GM12892 (cell line): ENCODE results near the gene TSPAN16.

Experiments used
- DNase-seq: peaks from one replicate; pipeline ENCODE4 v3.0.0; 2011; ENCODE audit not compliant: insufficient read length
- FAIRE-seq: peaks from 2 replicates; lab custom pipeline; 2011; peaks lifted over from hg19 to GRCh38; lab: Jason Lieb, UNC
- POLR2A ChIP-seq: IDR thresholded peaks from 2 replicates; pipeline ENCODE4 v1.6.1; 2011; ENCODE audit warnings: low read depth, low read length, control low read depth
- POLR2AphosphoS5 ChIP-seq: IDR thresholded peaks from 2 replicates; pipeline ENCODE4 v1.6.1; 2011; ENCODE audit warnings: low read depth, low read length, control low read depth
- TAF1 ChIP-seq: IDR thresholded peaks from 2 replicates; pipeline ENCODE4 v1.6.1; 2011; ENCODE audit warnings: low read depth, mild to moderate bottlenecking, control low read depth, low read length, borderline replicate concordance

The TSPAN16 gene

DNA sequence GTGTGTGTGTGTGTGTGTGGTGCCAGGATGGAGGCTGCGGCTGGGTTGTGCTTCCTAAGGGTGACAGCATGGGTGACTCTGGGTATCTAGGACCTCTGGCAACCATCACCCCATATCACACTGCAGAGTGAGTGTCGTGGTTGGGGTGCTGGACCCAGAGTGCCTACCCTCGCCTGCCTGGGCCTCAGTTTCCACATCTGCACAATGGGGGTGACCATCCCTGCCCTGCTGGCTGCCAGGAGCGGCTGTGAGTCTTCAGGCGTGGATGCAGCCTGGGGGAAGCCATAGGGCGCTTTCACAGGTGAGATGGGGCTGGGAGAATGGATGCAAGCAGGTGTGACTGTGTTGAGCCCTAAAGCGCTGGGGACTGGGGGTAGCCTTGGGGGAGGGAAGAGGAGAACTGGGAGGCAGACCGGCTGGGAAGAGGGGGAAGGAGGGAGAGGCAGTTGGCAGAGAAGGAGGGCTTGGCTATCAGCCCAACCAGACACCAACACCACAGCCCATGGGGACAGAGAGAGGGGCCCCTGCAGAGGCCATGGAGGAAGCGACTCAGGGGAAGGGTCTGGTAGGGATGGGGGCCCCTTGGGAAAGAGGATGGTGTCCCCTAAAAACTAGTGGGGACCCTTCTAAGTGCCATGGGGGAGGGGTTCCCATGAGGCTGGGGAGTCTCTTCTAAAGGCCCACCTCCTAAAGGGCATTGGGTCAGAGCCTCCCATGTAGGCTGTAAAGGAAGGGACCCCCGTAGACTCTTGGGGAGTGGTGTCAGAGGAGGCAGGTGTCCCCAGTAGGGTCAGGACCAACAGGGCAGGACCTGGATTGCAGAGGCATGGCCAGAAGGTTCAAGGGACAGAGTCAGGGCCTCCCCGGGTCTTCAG is 61.0 kb downstream of the TSPAN16 start:
- TF ChIP-seq POLR2A (no peak), TAF1 (no peak), POLR2AphosphoS5 (no peak)
- DNase-seq = no peak
- FAIRE-seq = no peak

DNA sequence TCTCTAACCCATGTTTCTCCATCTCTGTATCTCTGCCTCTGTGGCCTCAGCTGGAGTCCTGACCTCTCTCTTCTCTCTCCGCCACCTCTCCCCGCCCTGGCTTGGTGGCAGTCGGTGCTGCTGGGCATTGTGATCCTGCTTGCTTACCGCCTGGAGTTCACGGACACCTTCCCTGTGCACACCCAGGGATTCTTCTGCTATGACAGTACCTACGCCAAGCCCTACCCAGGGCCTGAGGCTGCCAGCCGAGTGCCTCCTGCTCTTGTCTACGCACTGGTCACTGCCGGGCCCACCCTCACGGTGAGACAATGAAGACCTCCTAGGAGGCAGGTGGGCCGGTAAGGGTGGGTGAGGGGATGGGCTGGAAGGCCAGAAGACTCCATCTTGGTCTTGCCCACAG is 63.5 kb downstream of the TSPAN16 start:
- FAIRE-seq (no peak), DNase-seq (no peak)
- TF ChIP-seq POLR2A (no peak), TAF1 (no peak), POLR2AphosphoS5 (no peak)

DNA sequence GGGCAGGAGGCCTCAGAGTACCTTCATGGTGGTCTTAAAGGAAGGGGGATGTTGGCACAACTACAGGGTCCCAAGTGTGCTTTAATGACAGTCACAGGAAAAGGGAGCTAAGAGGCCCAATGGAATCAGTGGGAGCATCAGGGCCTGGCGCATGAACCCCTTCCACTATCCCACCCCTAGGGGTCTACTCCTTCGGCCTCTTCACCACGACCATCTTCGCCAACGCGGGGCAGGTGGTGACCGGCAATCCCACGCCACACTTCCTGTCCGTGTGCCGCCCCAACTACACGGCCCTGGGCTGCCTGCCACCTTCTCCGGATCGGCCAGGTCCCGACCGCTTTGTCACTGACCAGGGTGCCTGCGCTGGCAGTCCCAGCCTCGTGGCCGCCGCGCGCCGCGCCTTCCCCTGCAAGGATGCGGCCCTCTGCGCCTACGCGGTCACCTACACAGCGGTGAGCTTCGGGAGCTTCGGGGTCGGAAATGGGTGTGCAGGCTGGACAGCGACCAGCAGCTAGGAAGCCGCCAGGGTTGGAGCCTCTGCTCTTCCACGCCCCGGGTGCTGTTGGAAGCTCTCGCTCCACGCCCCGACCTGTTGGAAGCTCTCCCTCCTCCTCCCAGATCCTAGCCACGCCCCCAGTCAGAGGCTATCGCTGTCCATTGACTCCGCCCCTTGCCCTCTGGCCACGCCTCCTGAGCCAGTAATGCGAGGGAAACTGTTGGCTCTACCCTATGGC is 65.2 kb downstream of the TSPAN16 start:
- DNase-seq (no peak), FAIRE-seq (no peak)
- TF ChIP-seq POLR2AphosphoS5 = no peak
- no peak for TF ChIP-seq TAF1
- no peak for TF ChIP-seq POLR2A

DNA sequence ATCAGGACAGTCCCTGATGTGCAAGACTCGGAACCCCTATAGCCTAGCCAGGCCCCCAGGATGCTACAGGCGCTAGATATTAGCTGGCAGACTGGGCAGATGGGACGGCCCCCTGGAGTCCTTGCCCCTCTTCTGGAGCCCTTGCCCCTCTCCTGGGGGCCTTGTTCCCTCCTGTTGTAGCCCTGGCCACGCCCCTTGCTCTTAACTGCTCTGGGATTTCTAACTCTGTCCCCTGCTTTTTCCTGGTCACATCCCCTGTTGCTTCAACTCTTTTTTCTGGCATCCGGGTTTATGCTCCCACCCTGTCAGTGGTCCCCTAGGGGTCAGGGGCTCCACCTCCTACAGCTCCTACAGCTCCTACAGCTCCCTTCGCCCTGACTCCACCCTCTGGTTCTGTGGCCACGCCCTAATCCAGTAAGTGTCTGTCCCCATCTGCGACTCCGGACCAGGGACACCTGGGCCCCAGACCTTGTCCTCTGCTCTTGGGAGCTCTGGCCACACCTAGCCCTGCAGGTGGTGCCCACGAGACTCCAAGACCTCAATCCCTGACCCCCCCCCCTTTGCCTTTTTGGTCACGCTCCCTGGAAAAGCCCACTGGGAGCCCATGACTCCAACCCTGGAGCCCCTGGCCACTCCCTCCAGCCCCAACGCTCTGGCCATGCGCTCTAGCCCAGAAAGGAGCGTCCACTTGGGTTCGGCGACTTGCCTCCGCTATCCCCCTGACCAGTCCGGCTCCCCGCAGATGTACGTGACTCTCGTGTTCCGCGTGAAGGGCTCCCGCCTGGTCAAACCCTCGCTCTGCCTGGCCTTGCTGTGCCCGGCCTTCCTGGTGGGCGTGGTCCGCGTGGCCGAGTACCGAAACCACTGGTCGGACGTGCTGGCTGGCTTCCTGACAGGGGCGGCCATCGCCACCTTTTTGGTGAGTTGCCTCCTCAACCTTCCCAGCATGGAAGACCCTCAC is 66.1 kb downstream of the TSPAN16 start:
- TF ChIP-seq POLR2A = no peak
- TF ChIP-seq POLR2AphosphoS5 = no peak
- TF ChIP-seq TAF1 = no peak
- no peak for DNase-seq
- no peak for FAIRE-seq

DNA sequence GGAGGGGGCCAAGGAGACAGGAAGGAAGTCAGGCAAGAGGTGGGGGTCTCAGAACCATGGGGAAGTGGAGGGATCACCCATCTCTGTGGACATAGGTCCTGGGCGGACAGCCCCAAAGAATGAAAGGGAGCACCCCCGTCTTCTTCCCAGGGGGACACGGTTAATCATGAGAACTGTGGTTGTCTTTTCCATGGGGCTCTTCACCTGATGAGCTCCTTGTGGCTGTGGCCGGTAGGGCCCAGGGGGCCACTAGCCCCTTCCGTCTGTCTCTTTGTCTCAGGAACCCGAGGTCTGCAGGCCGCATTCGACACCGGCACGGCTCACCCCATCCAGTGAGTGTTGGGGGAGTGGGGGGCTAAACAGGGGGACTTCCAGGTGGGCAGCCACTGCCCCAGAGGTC is 67.9 kb downstream of the TSPAN16 start:
- DNase-seq (no peak), FAIRE-seq (no peak)
- TF ChIP-seq POLR2A = no peak
- TF ChIP-seq POLR2AphosphoS5 = no peak
- no peak for TF ChIP-seq TAF1

DNA sequence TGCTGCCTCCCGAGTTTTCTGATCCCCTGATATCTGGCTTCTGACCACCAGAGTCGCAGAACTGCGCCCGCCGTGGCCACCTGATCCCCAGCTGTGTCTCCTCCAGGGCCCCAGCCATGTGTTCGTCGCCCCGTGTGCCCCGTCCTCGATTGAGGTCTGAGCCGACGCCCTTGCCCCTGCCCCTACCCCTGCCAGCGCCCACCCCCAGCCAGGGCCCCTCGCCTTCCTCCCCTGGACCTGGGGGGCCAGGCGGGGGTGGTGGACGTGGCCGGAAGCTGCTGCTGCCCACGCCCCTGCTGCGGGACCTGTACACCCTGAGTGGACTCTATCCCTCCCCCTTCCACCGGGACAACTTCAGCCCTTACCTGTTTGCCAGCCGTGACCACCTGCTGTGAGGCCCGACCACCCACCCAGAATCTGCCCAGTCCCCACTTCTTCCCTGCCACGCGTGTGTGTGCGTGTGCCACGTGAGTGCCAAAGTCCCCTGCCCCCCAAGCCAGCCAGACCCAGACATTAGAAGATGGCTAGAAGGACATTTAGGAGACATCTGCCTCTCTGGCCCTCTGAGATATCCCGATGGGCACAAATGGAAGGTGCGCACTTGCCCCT is 68.4 kb downstream of the TSPAN16 start:
- no peak for DNase-seq
- TF ChIP-seq TAF1 = no peak
- TF ChIP-seq POLR2A = no peak
- TF ChIP-seq POLR2AphosphoS5 = no peak
- no peak for FAIRE-seq

DNA sequence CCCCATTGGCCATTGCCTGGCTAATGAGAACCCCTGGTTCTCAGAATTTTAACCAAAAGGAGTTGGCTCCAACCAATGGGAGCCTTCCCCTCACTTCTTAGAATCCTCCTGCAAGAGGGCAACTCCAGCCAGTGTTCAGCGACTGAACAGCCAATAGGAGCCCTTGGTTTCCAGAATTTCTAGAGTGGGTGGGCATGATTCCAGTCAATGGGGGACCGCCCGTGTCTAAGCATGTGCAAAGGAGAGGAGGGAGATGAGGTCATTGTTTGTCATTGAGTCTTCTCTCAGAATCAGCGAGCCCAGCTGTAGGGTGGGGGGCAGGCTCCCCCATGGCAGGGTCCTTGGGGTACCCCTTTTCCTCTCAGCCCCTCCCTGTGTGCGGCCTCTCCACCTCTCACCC is 69.0 kb downstream of the TSPAN16 start:
- no peak for FAIRE-seq
- TF ChIP-seq TAF1 (no peak), POLR2A (no peak), POLR2AphosphoS5 (no peak)
- DNase-seq = no peak
